Psoas muscle (tissue), 8 donors: Measurements from ENCODE around the gene SERINC1. TPM values are rescaled to one million over a fixed set of nuclear protein-coding genes. Genes with fewer than 3 reads are reported as not detected.

Source experiments
- ATAC-seq, 4 donors: fragments of 200-7000 bp; cut with Tn5 transposase; one replicate each; pipeline ENCODE4 v1.9.1; 2020; ENCODE audit warnings: moderate library complexity in 3 of 4, mild to moderate bottlenecking in 2 of 4
- DNase-seq, 2 donors: peaks; one replicate each; pipeline ENCODE4 v3.0.0-alpha.2; 2020
- H3K27ac ChIP-seq: fragments of 200-600 bp; one replicate; pipeline ENCODE4 v1.8.0; 2022
- H3K27me3 ChIP-seq, 3 donors: fragments of 200-600 bp in 1 of 3; one replicate each; pipeline versions ENCODE4 v1.6.1 to v1.8.0; 2013 to 2022; ENCODE audit warnings: low read length in 2 of 3, mild to moderate bottlenecking in 2 of 3, moderate library complexity in 1 of 3; ENCODE audit not compliant: insufficient read depth in 3 of 3
- H3K36me3 ChIP-seq, 2 donors: fragments of 200-600 bp in 1 of 2; one replicate each; pipeline versions ENCODE4 v1.6.1 to v1.8.0; 2013 to 2022; ENCODE audit warnings: low read depth in 1 of 2, mild to moderate bottlenecking in 1 of 2, moderate library complexity in 1 of 2; ENCODE audit not compliant: insufficient read depth in 1 of 2
- H3K4me1 ChIP-seq: fragments of 200-600 bp; one replicate; pipeline ENCODE4 v1.8.0; 2022
- H3K4me3 ChIP-seq: fragments of 200-600 bp; one replicate; pipeline ENCODE4 v1.8.0; 2022; ENCODE audit warnings: mild to moderate bottlenecking
- H3K9me3 ChIP-seq: fragments of 200-600 bp; one replicate; pipeline ENCODE4 v1.8.0; 2022
- WGBS, 3 donors: extraction: QIAGEN DNeasy Blood & Tissue Kit; methylation state at CpG; one replicate each; pipeline versions ENCODE4 v1.1.6 to v1.1.7; 2013; 5-methylcytosine and 5-hydroxymethylcytosine counted together
- intact Hi-C, 2 donors: fragments of 100-400 bp; cut with DNase I; formaldehyde crosslinking; loops; one replicate each; pipeline versions ENCODE4 v1.11.0 to v1.14.2; 2022
- polyA plus RNA-seq, 3 donors: library from polyadenylated mRNA; stranded (reverse); fragments of 200-250 nt; gene quantifications; one replicate each; pipeline ENCODE4 v1.2.3, GENCODE V29; 2013
- total RNA-seq, 4 donors: library from RNA; stranded (reverse); fragmentation: NEBNext Ultra II Directional in 2 of 4; extraction: Animal tissue kit (Norgen Biotek cat#: 25700) in 2 of 4; gene quantifications; one replicate each; pipeline versions ENCODE4 v1.2.1 to v1.2.4, GENCODE V29; 2021 to 2023
- TF ChIP-seq, protein P1 (sequence below): fragments of 200-600 bp; IDR thresholded peaks from one replicate; pipeline ENCODE4 v1.8.0; 2022; ENCODE audit warnings: antibody characterized with exemption
- donor health status: healthy with polysubstance abuse.
- donor health status: DM: no; HTN: no; CAD: no; lungs with moderate emphysema.
- donor health status: Bipolar disorder and iron deficiency.
- donor health status: healthy.
- donor health status: DM: yes; HTN: yes; CAD: no.
- donor health status: DM: no; HTN: no; CAD: no.
- donor health status: DM: no; HTN: no; CAD: no.
- donor health status: DM: yes; HTN: yes; CAD: no.

SERINC1 gene
- total and polyA plus RNA-seq, 7 donors: 77.8 to 203 (median 177) TPM

DNA sequence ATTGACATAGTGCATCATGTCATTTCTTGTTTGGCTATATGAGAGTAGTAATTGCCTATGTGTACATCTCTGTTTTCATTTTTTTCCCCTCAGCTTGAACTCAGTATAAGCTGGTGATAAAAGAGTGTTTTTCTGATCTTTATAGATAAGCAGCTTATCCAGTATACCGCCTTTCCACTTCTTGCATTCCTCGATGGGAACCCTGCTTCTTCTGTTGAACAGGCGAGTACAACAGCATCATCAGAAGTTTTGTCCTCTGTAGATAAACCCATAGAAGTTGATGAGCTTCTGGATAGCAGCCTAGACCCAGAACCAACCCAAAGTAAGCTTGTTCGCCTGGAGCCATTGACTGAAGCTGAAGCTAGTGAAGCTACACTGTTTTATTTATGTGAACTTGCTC, 39.8 kb downstream of the SERINC1 start:
- no peak overlapping the region for H3K4me3 ChIP-seq
- no peak for ATAC-seq
- intact Hi-C loops: no loop called here
- 94 to 99% (median 96%) methylated on average over 4 of the region's 4 CpGs for WGBS, 3 donors
- H3K9me3 ChIP-seq: no peaks in the 10 kb centered on the region
- no peak overlapping the region for H3K27ac ChIP-seq
- H3K27me3 ChIP-seq: no peaks in the 10 kb centered on the region
- TF ChIP-seq, protein P1, sequence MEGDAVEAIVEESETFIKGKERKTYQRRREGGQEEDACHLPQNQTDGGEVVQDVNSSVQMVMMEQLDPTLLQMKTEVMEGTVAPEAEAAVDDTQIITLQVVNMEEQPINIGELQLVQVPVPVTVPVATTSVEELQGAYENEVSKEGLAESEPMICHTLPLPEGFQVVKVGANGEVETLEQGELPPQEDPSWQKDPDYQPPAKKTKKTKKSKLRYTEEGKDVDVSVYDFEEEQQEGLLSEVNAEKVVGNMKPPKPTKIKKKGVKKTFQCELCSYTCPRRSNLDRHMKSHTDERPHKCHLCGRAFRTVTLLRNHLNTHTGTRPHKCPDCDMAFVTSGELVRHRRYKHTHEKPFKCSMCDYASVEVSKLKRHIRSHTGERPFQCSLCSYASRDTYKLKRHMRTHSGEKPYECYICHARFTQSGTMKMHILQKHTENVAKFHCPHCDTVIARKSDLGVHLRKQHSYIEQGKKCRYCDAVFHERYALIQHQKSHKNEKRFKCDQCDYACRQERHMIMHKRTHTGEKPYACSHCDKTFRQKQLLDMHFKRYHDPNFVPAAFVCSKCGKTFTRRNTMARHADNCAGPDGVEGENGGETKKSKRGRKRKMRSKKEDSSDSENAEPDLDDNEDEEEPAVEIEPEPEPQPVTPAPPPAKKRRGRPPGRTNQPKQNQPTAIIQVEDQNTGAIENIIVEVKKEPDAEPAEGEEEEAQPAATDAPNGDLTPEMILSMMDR: no peak
- H3K36me3 ChIP-seq: peaks cover 8 to 85% of the 10 kb centered on the region in 2 donors
- peaks cover 15% of the 10 kb centered on the region for H3K4me1 ChIP-seq
- DNase-seq: no peak

DNA sequence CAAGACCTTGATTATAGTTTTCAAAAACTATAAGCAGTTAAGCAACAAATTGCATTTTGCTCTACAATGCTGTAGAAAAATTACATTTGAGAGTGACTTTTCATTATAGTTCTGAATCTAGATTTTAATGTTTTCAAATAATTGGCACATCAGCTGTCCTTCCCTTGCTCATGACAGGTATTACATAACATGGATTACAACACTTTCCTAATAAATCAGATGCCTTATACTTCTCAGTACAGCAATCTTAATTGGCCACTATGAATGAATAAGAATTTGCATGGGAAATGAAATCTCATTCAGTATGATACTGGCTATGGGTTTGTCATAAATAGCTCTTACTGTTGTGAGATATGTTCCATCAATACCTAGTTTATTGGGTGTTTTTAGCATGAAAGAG, 42.3 kb downstream of the SERINC1 start:
- Histone ChIP-seq H3K4me3 (no peak overlapping the region), H3K27me3 (no peaks in the 10 kb centered on the region), H3K27ac (no peak overlapping the region), H3K36me3 (peaks cover 8 to 90% of the 10 kb centered on the region in 2 donors), H3K9me3 (no peaks in the 10 kb centered on the region), H3K4me1 (peaks cover 15% of the 10 kb centered on the region)
- TF ChIP-seq, protein P1: no peak
- no peak for DNase-seq
- ATAC-seq: peak in 2 of 4 donors; percentile 57 to 72
- intact Hi-C loops: loop anchor here in 1 of 2 donors (5.0 kb wide), 1 partner anchor 33 kb away; no protein-coding TSS in a partner anchor

DNA sequence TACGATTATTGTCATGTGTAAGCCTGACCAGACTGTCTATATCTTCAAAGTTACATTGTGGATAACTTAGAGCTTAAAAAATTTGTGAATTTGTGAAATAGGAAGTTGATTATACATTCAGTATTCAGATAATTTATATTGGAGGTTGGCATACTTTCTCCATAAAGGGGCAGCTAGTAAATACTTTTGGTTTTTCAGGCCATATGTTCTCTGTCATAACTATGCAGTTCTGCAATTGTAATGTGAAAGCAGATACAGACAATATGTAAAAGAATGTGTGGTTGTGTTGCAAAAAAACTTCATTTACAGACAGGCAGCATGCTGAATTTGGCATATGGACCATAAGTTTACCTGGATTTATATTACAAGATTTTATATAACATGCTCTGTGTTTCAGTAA, 42.8 kb downstream of the SERINC1 start:
- no peaks in the 10 kb centered on the region for H3K27me3 ChIP-seq
- intact Hi-C loops: loop anchor here in 1 of 2 donors (5.0 kb wide), 1 partner anchor 34 kb away; no protein-coding TSS in a partner anchor
- H3K27ac ChIP-seq: no peak overlapping the region
- no peak overlapping the region for H3K4me3 ChIP-seq
- TF ChIP-seq, protein P1: no peak
- H3K4me1 ChIP-seq: peaks cover 12% of the 10 kb centered on the region
- DNase-seq: no peak
- ATAC-seq: no peak
- H3K36me3 ChIP-seq: peaks cover 8 to 91% of the 10 kb centered on the region in 2 donors
- 91 to 97% (median 96%) methylated on average over 1 of the region's 1 CpG for WGBS, 3 donors
- H3K9me3 ChIP-seq: no peaks in the 10 kb centered on the region

DNA sequence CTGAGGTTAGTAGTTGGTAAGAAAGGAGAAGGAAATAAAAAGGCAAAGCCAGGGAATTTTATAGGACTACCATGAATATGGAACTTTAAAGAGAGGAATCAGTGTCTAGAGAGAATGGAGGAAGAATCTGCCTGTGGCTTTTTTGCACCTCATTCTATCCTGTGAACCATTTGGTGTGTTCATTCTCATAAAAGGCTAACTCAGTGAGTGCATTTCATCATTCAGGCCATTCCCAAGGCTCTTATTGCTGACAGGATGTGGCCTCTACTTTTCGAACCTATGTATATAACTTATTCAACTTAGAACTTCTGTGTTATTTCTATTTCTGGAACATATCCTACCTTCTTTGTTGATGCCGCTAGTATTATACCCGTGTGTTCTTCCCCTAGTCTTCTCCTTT, 45.0 kb downstream of the SERINC1 start:
- WGBS, 3 donors: 89 to 97% (median 93%) methylated on average over 3 of the region's 3 CpGs
- Histone ChIP-seq H3K9me3 (no peaks in the 10 kb centered on the region), H3K27ac (no peak overlapping the region), H3K4me3 (no peak overlapping the region), H3K4me1 (peaks cover 6% of the 10 kb centered on the region), H3K36me3 (peaks cover 3 to 92% of the 10 kb centered on the region in 2 donors), H3K27me3 (no peaks in the 10 kb centered on the region)
- ATAC-seq (no peak), DNase-seq (no peak)
- intact Hi-C loops: loop anchor here in 1 of 2 donors (5.0 kb wide), 1 partner anchor 36 kb away; no protein-coding TSS in a partner anchor
- TF ChIP-seq, protein P1: no peak

DNA sequence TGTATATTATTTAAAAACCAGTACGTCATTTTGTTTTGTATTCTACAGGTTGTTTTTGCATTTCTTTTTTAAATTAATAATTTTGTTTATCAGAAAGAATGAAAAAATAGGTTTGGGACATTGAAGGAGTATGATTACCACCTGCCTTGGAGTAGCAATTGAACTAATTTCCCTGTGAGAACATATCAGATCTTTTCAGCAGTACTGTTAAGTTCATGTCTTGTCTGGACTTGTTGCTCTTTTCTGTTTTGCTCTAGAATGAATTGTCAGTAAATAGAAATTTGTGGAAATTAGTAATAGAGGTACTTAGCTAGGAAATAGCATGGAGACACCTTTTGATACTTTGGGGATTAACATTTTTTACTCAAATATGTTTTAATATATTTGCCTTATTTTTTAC, 47.9 kb downstream of the SERINC1 start:
- ATAC-seq (no peak), DNase-seq (no peak)
- H3K4me3 ChIP-seq: no peak overlapping the region
- H3K4me1 ChIP-seq: peaks cover under 1% of the 10 kb centered on the region
- WGBS, 3 donors: 94 to 98% (median 95%) methylated on average over 1 of the region's 1 CpG
- no peaks in the 10 kb centered on the region for H3K9me3 ChIP-seq
- H3K27ac ChIP-seq: no peak overlapping the region
- peaks cover 3 to 99% of the 10 kb centered on the region in 2 donors for H3K36me3 ChIP-seq
- no peaks in the 10 kb centered on the region for H3K27me3 ChIP-seq
- TF ChIP-seq, protein P1: no peak
- intact Hi-C loops: no loop called here
